Measurements from ENCODE around the gene PCDHB4. TPM values are rescaled to one million over a fixed set of nuclear protein-coding genes. Genes with fewer than 3 reads are reported as not detected.
A peak's percentile ranks its signal among the peaks of the same experiment; 100 is the strongest.
"Not testable (repeated sequence)": the region's sequence is repeated elsewhere in the genome, so short reads cannot be mapped to it uniquely, and the experiment has no call there.

The PCDHB4 gene
- polyA plus RNA-seq, 1 of the 3 experiments (the other 2 are of a cell fraction) = 0.51 TPM

- POLR2A ChIA-PET = no interaction called here
Observed at GRCh38 chr5:141095263-141095641, 26.4 kb upstream of the PCDHB4 start.

GRCh38 chr5:141096181-141096580 is 25.4 kb upstream of the PCDHB4 start:
- H3K4me2 ChIP-seq; H3K9me2 ChIP-seq; H3K4me1 ChIP-seq (ENCODE audit: control insufficient read depth in 1 of 2, insufficient read depth in 2 of 2, low read depth in 1 of 2, low read length in 1 of 2); H3K36me3 ChIP-seq (replicated peaks in 1 of 2; ENCODE audit: control insufficient read depth in 1 of 2, insufficient read depth in 2 of 2, low read length in 1 of 2); H3K27ac ChIP-seq (ENCODE audit: low read depth in 2 of 2, low read length in 1 of 2); H3K79me2 ChIP-seq (ENCODE audit: insufficient read depth); DNase-seq; H4K20me1 ChIP-seq (ENCODE audit: insufficient read depth); POLR2A ChIA-PET; H3K4me3 ChIP-seq (ENCODE audit: low read depth in 2 of 2, low read length in 1 of 2); H3K9ac ChIP-seq; H3K9me3 ChIP-seq; CTCF ChIA-PET; H2AFZ ChIP-seq (ENCODE audit: low read depth); H3F3A ChIP-seq (replicated peaks; ENCODE audit: insufficient read depth); H3K27me3 ChIP-seq (ENCODE audit: insufficient read depth): not testable (repeated sequence)
- WGBS (ENCODE audit: low lambda C conversion rate) = 72% methylated on average over 20 of the region's 46 CpGs

More at GRCh38 chr5:141095263-141095641, 26.4 kb upstream of the PCDHB4 start:
- CTCF ChIA-PET = interaction anchor here (2.0 to 2.2 kb wide), 2 partner anchors 11 to 26 kb away, joined by 5 to 10 read pairs; partner anchors contain the start of gene PCDHB4
- no peak for DNase-seq
- WGBS (ENCODE audit: low lambda C conversion rate) = 51% methylated on average over 12 of the region's 12 CpGs
- no peaks in the 10 kb centered on the region for H3K36me3 ChIP-seq (replicated peaks in 1 of 2; ENCODE audit: control insufficient read depth in 1 of 2, insufficient read depth in 2 of 2, low read length in 1 of 2)
- no peak overlapping the region for H3K27ac ChIP-seq (ENCODE audit: low read depth in 2 of 2, low read length in 1 of 2)
- H3K9ac ChIP-seq = peak overlapping the region; percentile 37; the same call in 1 of the 2 replicates
- no peaks in the 10 kb centered on the region for H3K9me3 ChIP-seq
- no peak for TF ChIP-seq SIN3A (IDR thresholded peaks at IDR 0.05; ENCODE audit: borderline replicate concordance, low read depth, low read length)
- no peak for TF ChIP-seq JUND (IDR thresholded peaks at IDR 0.05)
- no peak for TF ChIP-seq RFX5 (IDR thresholded peaks at IDR 0.05; ENCODE audit: low read length)
- no peak for TF ChIP-seq ELF1 (IDR thresholded peaks at IDR 0.05)
- no peak for TF ChIP-seq MXI1 (IDR thresholded peaks at IDR 0.05; ENCODE audit: low read depth, low read length)
- TF ChIP-seq GABPA (IDR thresholded peaks at IDR 0.05; ENCODE audit: low read depth) = no peak
- TF ChIP-seq CHD2 (IDR thresholded peaks at IDR 0.05; ENCODE audit: low read length, partially characterized antibody) = no peak
- no peak for TF ChIP-seq GATA2 (CRISPR knock-in tag; IDR thresholded peaks at IDR 0.05)
- no peak for TF ChIP-seq FOXJ3 (CRISPR knock-in tag; IDR thresholded peaks at IDR 0.05)
- no peak for TF ChIP-seq ZBTB33 (IDR thresholded peaks at IDR 0.05; ENCODE audit: borderline replicate concordance, low read depth)
- TF ChIP-seq TEAD4 (IDR thresholded peaks at IDR 0.05; ENCODE audit: borderline replicate concordance, insufficient read depth) = no peak
- no peaks in the 10 kb centered on the region for H4K20me1 ChIP-seq (ENCODE audit: insufficient read depth)
- no peaks in the 10 kb centered on the region for H3F3A ChIP-seq (replicated peaks; ENCODE audit: insufficient read depth)
- H3K79me2 ChIP-seq (ENCODE audit: insufficient read depth) = no peaks in the 10 kb centered on the region
- no peak overlapping the region for H2AFZ ChIP-seq (ENCODE audit: low read depth)
- H3K4me3 ChIP-seq (ENCODE audit: low read depth in 2 of 2, low read length in 1 of 2) = peak overlapping the region in 1 of 2 experiments; percentile 51
- peak overlapping the region; percentile 37; the same call in 1 of the 2 replicates for H3K4me2 ChIP-seq
- H3K9me2 ChIP-seq = no peaks in the 10 kb centered on the region
- H3K4me1 ChIP-seq (ENCODE audit: control insufficient read depth in 1 of 2, insufficient read depth in 2 of 2, low read depth in 1 of 2, low read length in 1 of 2) = no peaks in the 10 kb centered on the region
- no peaks in the 10 kb centered on the region for H3K27me3 ChIP-seq (ENCODE audit: insufficient read depth)

GRCh38 chr5:141096586-141096985 is 25.0 kb upstream of the PCDHB4 start:
- H3K27ac ChIP-seq (ENCODE audit: low read depth in 2 of 2, low read length in 1 of 2); H3K36me3 ChIP-seq (replicated peaks in 1 of 2; ENCODE audit: control insufficient read depth in 1 of 2, insufficient read depth in 2 of 2, low read length in 1 of 2); H3K9me2 ChIP-seq; H3K4me1 ChIP-seq (ENCODE audit: control insufficient read depth in 1 of 2, insufficient read depth in 2 of 2, low read depth in 1 of 2, low read length in 1 of 2); H3F3A ChIP-seq (replicated peaks; ENCODE audit: insufficient read depth); H3K4me2 ChIP-seq; DNase-seq; H4K20me1 ChIP-seq (ENCODE audit: insufficient read depth); H3K4me3 ChIP-seq (ENCODE audit: low read depth in 2 of 2, low read length in 1 of 2); CTCF ChIA-PET; H3K9me3 ChIP-seq; H3K79me2 ChIP-seq (ENCODE audit: insufficient read depth); H3K27me3 ChIP-seq (ENCODE audit: insufficient read depth); POLR2A ChIA-PET; H2AFZ ChIP-seq (ENCODE audit: low read depth); H3K9ac ChIP-seq: not testable (repeated sequence)
- WGBS (ENCODE audit: low lambda C conversion rate) = 78% methylated on average over 10 of the region's 38 CpGs

Data from SK-N-SH (cell line).